Activated naive CD8-positive, alpha-beta T cell treated with anti-CD3 and anti-CD28 coated beads, Interleukin-2, amount 10 ng/mL, durations not matched to agents 7 days and 5 days (primary cell): Measurements from ENCODE around the gene MYCBP. TPM values are rescaled to one million over a fixed set of nuclear protein-coding genes. Genes with fewer than 3 reads are reported as not detected.
A peak's percentile ranks its signal among the peaks of the same experiment; 100 is the strongest.
"Not testable (repeated sequence)": the region's sequence is repeated elsewhere in the genome, so short reads cannot be mapped to it uniquely, and the experiment has no call there.

Experiments
- ATAC-seq: fragments of 150-1000 bp; cut with Tn5 transposase; one replicate; pipeline ENCODE4 v1.10.0; 2021; ENCODE audit warnings: low read depth, moderate library complexity
- POLR2A ChIA-PET: fragments of 350-600 bp; sonication (Branson Sonifier 250); formaldehyde crosslinking; loops from one replicate; lab custom pipeline; 2021; ENCODE audit warnings: antibody characterized with exemption; lab: Charles Lee
- DNase-seq: peaks from one replicate; pipeline ENCODE4 v3.0.0; 2021
- H3K27ac Mint-ChIP-seq: one replicate; pipeline ENCODE4 v1.8.0; 2022; ENCODE audit warnings: mild to moderate bottlenecking, mixed read lengths
- H3K27me3 Mint-ChIP-seq: one replicate; pipeline ENCODE4 v1.8.0; 2022; ENCODE audit warnings: mild to moderate bottlenecking, moderate library complexity, mixed read lengths
- H3K36me3 Mint-ChIP-seq: one replicate; pipeline ENCODE4 v1.8.0; 2021; ENCODE audit warnings: mild to moderate bottlenecking, mixed read lengths
- H3K4me1 Mint-ChIP-seq: one replicate; pipeline ENCODE4 v1.8.0; 2021; ENCODE audit warnings: mixed read lengths
- H3K4me3 Mint-ChIP-seq: one replicate; pipeline ENCODE4 v1.8.0; 2022; ENCODE audit warnings: mild to moderate bottlenecking, moderate library complexity, mixed read lengths
- H3K9me3 Mint-ChIP-seq: one replicate; pipeline ENCODE4 v1.8.0; 2021; ENCODE audit warnings: mixed read lengths
- total RNA-seq, 2 experiments: library from RNA; stranded (reverse); gene quantifications; one replicate each; pipeline ENCODE4 v1.2.3, GENCODE V29; 2021

Gene MYCBP
- 10 to 100 TPM; 30.4 to 34.3 TPM for total RNA-seq

GRCh38 chr1:38873027-38873969, at the start of gene MYCBP:
Gene MYCBP, minus strand, starts transcription at chr1:38873348. Its CDS starts 43 bp downstream, at chr1:38873305.
- H3K36me3 Mint-ChIP-seq = peaks cover 3% of the 10 kb centered on the region
- no peaks in the 10 kb centered on the region for H3K9me3 Mint-ChIP-seq
- ATAC-seq (peak; percentile 99), DNase-seq (peak; percentile 98)
- peaks cover 21% of the 10 kb centered on the region for H3K4me1 Mint-ChIP-seq
- POLR2A ChIA-PET = interaction anchor here (0.8 to 4.2 kb wide), 4 partner anchors 9 to 153 kb away, joined by 3 to 19 read pairs (median 8); partner anchors contain the start of genes AKIRIN1, NDUFS5 and RRAGC
- H3K4me3 Mint-ChIP-seq = peak within 1 kb of the TSS; percentile 91
- peak within 1 kb of the TSS; percentile 75 for H3K27ac Mint-ChIP-seq
- no peaks in the 10 kb centered on the region for H3K27me3 Mint-ChIP-seq

- Mint-ChIP-seq H3K9me3 (no peaks in the 10 kb centered on the region), H3K4me3 (no peak overlapping the region), H3K27me3 (peaks cover 7% of the 10 kb centered on the region), H3K4me1 (peaks cover 14% of the 10 kb centered on the region), H3K36me3 (no peaks in the 10 kb centered on the region), H3K27ac (no peak overlapping the region)
- ATAC-seq (no peak), DNase-seq (no peak)
- POLR2A ChIA-PET = no interaction called here
Measured at GRCh38 chr1:38919130-38919529, 46.0 kb upstream of the MYCBP start.

GRCh38 chr1:38918568-38918967, 45.4 kb upstream of the MYCBP start:
- peaks cover 14% of the 10 kb centered on the region for H3K4me1 Mint-ChIP-seq
- H3K27me3 Mint-ChIP-seq = peaks cover 4% of the 10 kb centered on the region
- no peak overlapping the region for H3K27ac Mint-ChIP-seq
- ATAC-seq (no peak), DNase-seq (no peak)
- H3K4me3 Mint-ChIP-seq = no peak overlapping the region
- no peaks in the 10 kb centered on the region for H3K36me3 Mint-ChIP-seq
- POLR2A ChIA-PET = no interaction called here
- no peaks in the 10 kb centered on the region for H3K9me3 Mint-ChIP-seq

- H3K36me3 Mint-ChIP-seq = no peaks in the 10 kb centered on the region
- DNase-seq = no peak
- peaks cover 2% of the 10 kb centered on the region for H3K27me3 Mint-ChIP-seq
- POLR2A ChIA-PET = no interaction called here
- ATAC-seq = no peak
- H3K27ac Mint-ChIP-seq = no peak overlapping the region
- H3K4me1 Mint-ChIP-seq = peaks cover 14% of the 10 kb centered on the region
- no peaks in the 10 kb centered on the region for H3K9me3 Mint-ChIP-seq
- no peak overlapping the region for H3K4me3 Mint-ChIP-seq
Measured at GRCh38 chr1:38917772-38918171, 44.6 kb upstream of the MYCBP start.

GRCh38 chr1:38917337-38917736, 44.2 kb upstream of the MYCBP start:
- no peaks in the 10 kb centered on the region for H3K9me3 Mint-ChIP-seq
- POLR2A ChIA-PET = interaction anchor here (0.7 kb wide), 1 partner anchor 24 kb away, joined by 4 read pairs; the partner anchor contains the start of gene RHBDL2
- H3K4me3 Mint-ChIP-seq = no peak overlapping the region
- H3K36me3 Mint-ChIP-seq = no peaks in the 10 kb centered on the region
- DNase-seq (no peak), ATAC-seq (no peak)
- peaks cover 2% of the 10 kb centered on the region for H3K27me3 Mint-ChIP-seq
- no peak overlapping the region for H3K27ac Mint-ChIP-seq
- peaks cover 14% of the 10 kb centered on the region for H3K4me1 Mint-ChIP-seq

- H3K36me3 Mint-ChIP-seq = no peaks in the 10 kb centered on the region
- no peak overlapping the region for H3K27ac Mint-ChIP-seq
- peaks cover 2% of the 10 kb centered on the region for H3K27me3 Mint-ChIP-seq
- H3K9me3 Mint-ChIP-seq = no peaks in the 10 kb centered on the region
- no peak for DNase-seq
- peak; percentile 52 for ATAC-seq
- H3K4me1 Mint-ChIP-seq = peaks cover 14% of the 10 kb centered on the region
- POLR2A ChIA-PET = no interaction called here
- H3K4me3 Mint-ChIP-seq = no peak overlapping the region
Measured at GRCh38 chr1:38915352-38915948, 42.3 kb upstream of the MYCBP start.

GRCh38 chr1:38914908-38915307, 41.8 kb upstream of the MYCBP start:
- H3K9me3 Mint-ChIP-seq, H3K36me3 Mint-ChIP-seq, H3K4me3 Mint-ChIP-seq, H3K27me3 Mint-ChIP-seq, H3K27ac Mint-ChIP-seq, DNase-seq, ATAC-seq, POLR2A ChIA-PET: not testable (repeated sequence)
- H3K4me1 Mint-ChIP-seq = peaks cover 14% of the 10 kb centered on the region

GRCh38 chr1:38908821-38909220, 35.7 kb upstream of the MYCBP start:
- no peak for ATAC-seq
- no peak for DNase-seq
- H3K27me3 Mint-ChIP-seq = peaks cover 2% of the 10 kb centered on the region
- H3K36me3 Mint-ChIP-seq = no peaks in the 10 kb centered on the region
- H3K4me3 Mint-ChIP-seq = no peak overlapping the region
- POLR2A ChIA-PET = no interaction called here
- no peaks in the 10 kb centered on the region for H3K4me1 Mint-ChIP-seq
- H3K27ac Mint-ChIP-seq = no peak overlapping the region
- peaks cover 4% of the 10 kb centered on the region for H3K9me3 Mint-ChIP-seq

- H3K36me3 Mint-ChIP-seq = no peaks in the 10 kb centered on the region
- ATAC-seq (no peak), DNase-seq (no peak)
- H3K27ac Mint-ChIP-seq = no peak overlapping the region
- H3K9me3 Mint-ChIP-seq = peaks cover 4% of the 10 kb centered on the region
- H3K4me3 Mint-ChIP-seq = no peak overlapping the region
- POLR2A ChIA-PET = no interaction called here
- no peaks in the 10 kb centered on the region for H3K4me1 Mint-ChIP-seq
- peaks cover 2% of the 10 kb centered on the region for H3K27me3 Mint-ChIP-seq
Measured at GRCh38 chr1:38905985-38906384, 32.8 kb upstream of the MYCBP start.

GRCh38 chr1:38899560-38899959, 26.4 kb upstream of the MYCBP start:
- no peak overlapping the region for H3K4me3 Mint-ChIP-seq
- no peaks in the 10 kb centered on the region for H3K36me3 Mint-ChIP-seq
- no peaks in the 10 kb centered on the region for H3K27me3 Mint-ChIP-seq
- H3K27ac Mint-ChIP-seq = no peak overlapping the region
- POLR2A ChIA-PET = no interaction called here
- no peak for ATAC-seq
- H3K9me3 Mint-ChIP-seq = no peaks in the 10 kb centered on the region
- DNase-seq = no peak
- peaks cover 2% of the 10 kb centered on the region for H3K4me1 Mint-ChIP-seq

- Mint-ChIP-seq H3K9me3 (no peaks in the 10 kb centered on the region), H3K4me1 (peaks cover 2% of the 10 kb centered on the region), H3K36me3 (no peaks in the 10 kb centered on the region), H3K27me3 (no peaks in the 10 kb centered on the region), H3K4me3 (no peak overlapping the region), H3K27ac (no peak overlapping the region)
- no peak for ATAC-seq
- DNase-seq = no peak
- POLR2A ChIA-PET = no interaction called here
Measured at GRCh38 chr1:38898653-38899230, 25.6 kb upstream of the MYCBP start.

- Mint-ChIP-seq H3K4me3 (no peak overlapping the region), H3K9me3 (no peaks in the 10 kb centered on the region), H3K27me3 (no peaks in the 10 kb centered on the region), H3K36me3 (no peaks in the 10 kb centered on the region), H3K27ac (no peak overlapping the region), H3K4me1 (peaks cover 2% of the 10 kb centered on the region)
- POLR2A ChIA-PET = no interaction called here
- ATAC-seq (no peak), DNase-seq (no peak)
Measured at GRCh38 chr1:38896169-38896568, 23.0 kb upstream of the MYCBP start.

- DNase-seq (no peak), ATAC-seq (no peak)
- Mint-ChIP-seq H3K9me3 (no peaks in the 10 kb centered on the region), H3K27me3 (no peaks in the 10 kb centered on the region), H3K4me3 (no peak overlapping the region), H3K36me3 (no peaks in the 10 kb centered on the region), H3K4me1 (no peaks in the 10 kb centered on the region), H3K27ac (no peak overlapping the region)
- POLR2A ChIA-PET = no interaction called here
Measured at GRCh38 chr1:38892976-38893375, 19.8 kb upstream of the MYCBP start.
